H9 (cell line): ENCODE measurements around the gene USP34. TPM values are rescaled to one million over a fixed set of nuclear protein-coding genes. Genes with fewer than 3 reads are reported as not detected.

Experiments used
- DNase-seq: peaks from one replicate; pipeline ENCODE4 v3.0.0-alpha.2; 2017
- H2AFZ ChIP-seq: one replicate; pipeline ENCODE4 v1.6.1; 2013; ENCODE audit warnings: mild to moderate bottlenecking, low read length, control low read depth, moderate library complexity
- H2AK5ac ChIP-seq: 2 replicates; pipeline ENCODE4 v1.6.1; 2013; ENCODE audit warnings: low read length, control low read depth, mixed read lengths; ENCODE audit not compliant: insufficient read length
- H2BK120ac ChIP-seq: one replicate; pipeline ENCODE4 v1.6.1; 2013; ENCODE audit warnings: low read depth, mild to moderate bottlenecking, low read length, control low read depth, inconsistent platforms; ENCODE audit not compliant: poor library complexity, severe bottlenecking
- H2BK12ac ChIP-seq: 2 replicates; pipeline ENCODE4 v1.6.1; 2013; ENCODE audit warnings: low read length, control low read depth, mixed read lengths, low read depth; ENCODE audit not compliant: insufficient read length
- H2BK15ac ChIP-seq: 2 replicates; pipeline ENCODE4 v1.6.1; 2013; ENCODE audit warnings: low read depth, low read length, control low read depth
- H2BK20ac ChIP-seq: one replicate; pipeline ENCODE4 v1.6.1; 2013; ENCODE audit warnings: low read depth, mild to moderate bottlenecking, low read length, control low read depth, inconsistent platforms; ENCODE audit not compliant: poor library complexity, severe bottlenecking
- H2BK5ac ChIP-seq: 2 replicates; pipeline ENCODE4 v1.6.1; 2013; ENCODE audit warnings: low read length, control low read depth, mixed read lengths; ENCODE audit not compliant: insufficient read length
- H3K14ac ChIP-seq: 2 replicates; pipeline ENCODE4 v1.6.1; 2013; ENCODE audit warnings: low read length, control low read depth; ENCODE audit not compliant: insufficient read depth
- H3K18ac ChIP-seq: 2 replicates; pipeline ENCODE4 v1.6.1; 2013; ENCODE audit warnings: low read depth, mild to moderate bottlenecking, mixed read lengths, low read length, control low read depth; ENCODE audit not compliant: insufficient read length
- H3K23ac ChIP-seq: 2 replicates; pipeline ENCODE4 v1.6.1; 2013; ENCODE audit warnings: low read length, control low read depth, mixed read lengths, low read depth; ENCODE audit not compliant: insufficient read length
- H3K23me2 ChIP-seq: 2 replicates; pipeline ENCODE4 v1.6.1; 2013; ENCODE audit warnings: low read depth, mild to moderate bottlenecking, mixed read lengths, low read length, control low read depth; ENCODE audit not compliant: insufficient read length, poor library complexity, severe bottlenecking
- H3K27ac ChIP-seq: 2 replicates; pipeline ENCODE4 v1.5.1; 2013; ENCODE audit warnings: low read length, control low read depth, mixed read lengths, low read depth; ENCODE audit not compliant: insufficient read length
- H3K27me3 ChIP-seq: 2 replicates; pipeline ENCODE4 v1.6.1; 2013; ENCODE audit warnings: low read length, control low read depth, inconsistent platforms; ENCODE audit not compliant: insufficient read depth
- H3K4ac ChIP-seq: 2 replicates; pipeline ENCODE4 v1.6.1; 2013; ENCODE audit warnings: low read depth, mild to moderate bottlenecking, control low read depth, inconsistent platforms, low read length, moderate library complexity
- H3K4me1 ChIP-seq: 2 replicates; pipeline ENCODE4 v1.6.1; 2013; ENCODE audit warnings: low read length, control low read depth, inconsistent platforms; ENCODE audit not compliant: insufficient read depth
- H3K4me2 ChIP-seq: 2 replicates; pipeline ENCODE4 v1.6.1; 2013; ENCODE audit warnings: low read length, control low read depth, mixed read lengths; ENCODE audit not compliant: insufficient read length, insufficient read depth
- H3K56ac ChIP-seq: 2 replicates; pipeline ENCODE4 v1.6.1; 2013; ENCODE audit warnings: low read depth, mild to moderate bottlenecking, mixed read lengths, low read length, control low read depth; ENCODE audit not compliant: insufficient read length
- H3K79me1 ChIP-seq: 2 replicates; pipeline ENCODE4 v1.6.1; 2013; ENCODE audit warnings: low read depth, mild to moderate bottlenecking, moderate library complexity, low read length, control low read depth, inconsistent platforms; ENCODE audit not compliant: insufficient read depth, poor library complexity, severe bottlenecking
- H3K79me2 ChIP-seq: 2 replicates; pipeline ENCODE4 v1.6.1; 2013; ENCODE audit warnings: low read length, control low read depth, inconsistent platforms; ENCODE audit not compliant: insufficient read depth
- H3K9ac ChIP-seq: 2 replicates; pipeline ENCODE4 v1.6.1; 2013; ENCODE audit warnings: low read length, control low read depth, mixed read lengths; ENCODE audit not compliant: insufficient read length; ENCODE audit errors: extremely low read depth
- H3K9me3 ChIP-seq: one replicate; pipeline ENCODE4 v1.6.1; 2013; ENCODE audit warnings: low read depth, low read length, inconsistent platforms; ENCODE audit not compliant: control insufficient read depth
- H3T11ph ChIP-seq: one replicate; pipeline ENCODE4 v1.6.1; 2013; ENCODE audit warnings: mild to moderate bottlenecking, low read length, control low read depth, inconsistent platforms
- H4K20me1 ChIP-seq: one replicate; pipeline ENCODE4 v1.6.1; 2013; ENCODE audit not compliant: control insufficient read depth, insufficient read length, insufficient read depth
- H4K5ac ChIP-seq: 2 replicates; pipeline ENCODE4 v1.6.1; 2013; ENCODE audit warnings: low read depth, mild to moderate bottlenecking, mixed read lengths, low read length, control low read depth; ENCODE audit not compliant: insufficient read length
- H4K8ac ChIP-seq: replicated peaks from 2 replicates; pipeline ENCODE4 v1.6.1; 2013; ENCODE audit warnings: low read length, control low read depth, mixed read lengths, low read depth; ENCODE audit not compliant: insufficient read length
- H4K91ac ChIP-seq: 2 replicates; pipeline ENCODE4 v1.6.1; 2013; ENCODE audit warnings: low read depth, mild to moderate bottlenecking, moderate library complexity, mixed read lengths, low read length, control low read depth; ENCODE audit not compliant: insufficient read length
- H3K27ac Mint-ChIP-seq, 3 experiments: 2 replicates in 2 of 3; 3 replicates in 1 of 3; pipeline ENCODE4 v1.8.0; 2020 to 2021; ENCODE audit warnings: mixed read lengths in 3 of 3, mild to moderate bottlenecking in 1 of 3, moderate library complexity in 1 of 3
- H3K27me3 Mint-ChIP-seq: 2 replicates; pipeline ENCODE4 v1.8.0; 2021; ENCODE audit warnings: low read depth, mild to moderate bottlenecking, moderate library complexity, mixed read lengths
- H3K36me3 Mint-ChIP-seq, 3 experiments: 2 replicates in 2 of 3; 3 replicates in 1 of 3; pipeline ENCODE4 v1.8.0; 2020 to 2021; ENCODE audit warnings: low read depth in 3 of 3, mixed read lengths in 3 of 3; ENCODE audit not compliant: insufficient read depth in 1 of 3
- H3K4me1 Mint-ChIP-seq, 2 experiments: 2 replicates each; pipeline ENCODE4 v1.8.0; 2020; ENCODE audit warnings: mixed read lengths in 2 of 2
- H3K4me3 Mint-ChIP-seq, 2 experiments: 2 replicates in 1 of 2; 3 replicates in 1 of 2; pipeline ENCODE4 v1.8.0; 2020 to 2021; ENCODE audit warnings: mild to moderate bottlenecking in 2 of 2, mixed read lengths in 2 of 2, moderate library complexity in 1 of 2
- H3K9me3 Mint-ChIP-seq, 2 experiments: 2 replicates in 1 of 2; 3 replicates in 1 of 2; pipeline ENCODE4 v1.8.0; 2020; ENCODE audit warnings: mild to moderate bottlenecking in 2 of 2, mixed read lengths in 2 of 2, moderate library complexity in 1 of 2
- WGBS: extraction: QIAGEN DNeasy Blood & Tissue Kit; methylation state at CpG from one replicate; pipeline ENCODE4 v1.1.7; 2013; ENCODE audit warnings: missing lambda C conversion rate, low lambda C conversion rate, mixed read lengths; ENCODE audit not compliant: insufficient read length; ENCODE audit errors: extremely low coverage; 5-methylcytosine and 5-hydroxymethylcytosine counted together
- total RNA-seq: library from RNA; stranded (reverse); gene quantifications from 2 replicates; pipeline ENCODE4 v1.2.1, GENCODE V29; 2021
- TF ChIP-seq, protein P1 (sequence below): fragments of 200-600 bp; sonication (generic); conservative IDR thresholded peaks from 3 replicates; pipeline ENCODE4 v1.8.0; 2021; ENCODE audit warnings: antibody characterized with exemption, mild to moderate bottlenecking

Gene USP34
- total RNA-seq, 1 experiment from 2014 or later = 93.9 TPM

- Histone ChIP-seq H4K8ac (no peak overlapping the region), H3K27me3 (no peaks in the 10 kb centered on the region), H3K18ac (no peak overlapping the region), H3K4ac (no peak overlapping the region), H3K56ac (no peak overlapping the region), H3K9ac (no peak overlapping the region), H2AK5ac (no peak overlapping the region), H3K23ac (no peak overlapping the region), H3T11ph (no peak overlapping the region), H3K27ac (no peak overlapping the region), H4K20me1 (no peaks in the 10 kb centered on the region), H3K14ac (no peak overlapping the region), H3K79me2 (no peaks in the 10 kb centered on the region), H2BK20ac (no peak overlapping the region), H4K5ac (no peak overlapping the region), H2AFZ (no peak overlapping the region), H2BK120ac (no peak overlapping the region), H2BK15ac (no peak overlapping the region), H4K91ac (no peak overlapping the region), H3K4me2 (no peak overlapping the region), H3K23me2 (no peaks in the 10 kb centered on the region), H3K9me3 (no peaks in the 10 kb centered on the region), H3K4me1 (no peaks in the 10 kb centered on the region), H2BK12ac (no peak overlapping the region), H2BK5ac (no peak overlapping the region), H3K79me1 (no peaks in the 10 kb centered on the region)
- no peak for DNase-seq
- TF ChIP-seq, protein P1, sequence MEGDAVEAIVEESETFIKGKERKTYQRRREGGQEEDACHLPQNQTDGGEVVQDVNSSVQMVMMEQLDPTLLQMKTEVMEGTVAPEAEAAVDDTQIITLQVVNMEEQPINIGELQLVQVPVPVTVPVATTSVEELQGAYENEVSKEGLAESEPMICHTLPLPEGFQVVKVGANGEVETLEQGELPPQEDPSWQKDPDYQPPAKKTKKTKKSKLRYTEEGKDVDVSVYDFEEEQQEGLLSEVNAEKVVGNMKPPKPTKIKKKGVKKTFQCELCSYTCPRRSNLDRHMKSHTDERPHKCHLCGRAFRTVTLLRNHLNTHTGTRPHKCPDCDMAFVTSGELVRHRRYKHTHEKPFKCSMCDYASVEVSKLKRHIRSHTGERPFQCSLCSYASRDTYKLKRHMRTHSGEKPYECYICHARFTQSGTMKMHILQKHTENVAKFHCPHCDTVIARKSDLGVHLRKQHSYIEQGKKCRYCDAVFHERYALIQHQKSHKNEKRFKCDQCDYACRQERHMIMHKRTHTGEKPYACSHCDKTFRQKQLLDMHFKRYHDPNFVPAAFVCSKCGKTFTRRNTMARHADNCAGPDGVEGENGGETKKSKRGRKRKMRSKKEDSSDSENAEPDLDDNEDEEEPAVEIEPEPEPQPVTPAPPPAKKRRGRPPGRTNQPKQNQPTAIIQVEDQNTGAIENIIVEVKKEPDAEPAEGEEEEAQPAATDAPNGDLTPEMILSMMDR = no peak
- Mint-ChIP-seq H3K9me3 (no peaks in the 10 kb centered on the region), H3K27me3 (no peaks in the 10 kb centered on the region), H3K27ac (no peak overlapping the region), H3K4me1 (no peaks in the 10 kb centered on the region), H3K4me3 (no peak overlapping the region), H3K36me3 (peaks cover 7 to 54% (median 37%) of the 10 kb centered on the region in 3 experiments; a peak in 5 of 7 replicates)
- no CpG with 5 or more reads among the region's 7 CpGs for WGBS
Measured at GRCh38 chr2:61257446-61257845, 213.4 kb downstream of the USP34 start.
